Neural cell (in vitro differentiated cells): ENCODE results near the gene CLEC19A. TPM values are rescaled to one million over a fixed set of nuclear protein-coding genes. Genes with fewer than 3 reads are reported as not detected.

Experiments used
- H2AFZ ChIP-seq: fragments of 200-600, 300-800 bp; sonication (generic), shearing (Covaris generic); 2 replicates; pipeline ENCODE4 v1.6.0; 2014; ENCODE audit warnings: low read depth, mild to moderate bottlenecking, antibody characterized with exemption, low read length, moderate library complexity
- H3F3A ChIP-seq: fragments of 200-600 bp; shearing (Covaris generic); 2 replicates; pipeline ENCODE4 v1.6.1; 2016; ENCODE audit warnings: mild to moderate bottlenecking, moderate library complexity, mixed read lengths, antibody characterized with exemption, low read length; ENCODE audit not compliant: insufficient read depth, poor library complexity, severe bottlenecking
- H3K27ac ChIP-seq: fragments of 200-600, 300-800 bp; sonication (generic), shearing (Covaris generic); 2 replicates; pipeline ENCODE4 v1.5.1; 2014; ENCODE audit warnings: mild to moderate bottlenecking, low read length, moderate library complexity
- H3K27me3 ChIP-seq: fragments of 300-800, 200-600 bp; sonication (generic), shearing (Covaris generic); 2 replicates; pipeline ENCODE4 v1.6.0; 2014; ENCODE audit warnings: mild to moderate bottlenecking, low read depth, low read length, moderate library complexity; ENCODE audit not compliant: insufficient read depth
- H3K36me3 ChIP-seq: fragments of 300-800, 200-600 bp; sonication (generic), shearing (Covaris generic); 2 replicates; pipeline ENCODE4 v1.5.1; 2014; ENCODE audit warnings: mild to moderate bottlenecking, antibody characterized with exemption, low read length, moderate library complexity; ENCODE audit not compliant: insufficient read depth
- H3K4me2 ChIP-seq: fragments of 300-800, 200-600 bp; sonication (generic), shearing (Covaris generic); 2 replicates; pipeline ENCODE4 v1.6.0; 2014; ENCODE audit warnings: mild to moderate bottlenecking, low read length
- H3K4me3 ChIP-seq: fragments of 300-800, 200-600 bp; sonication (generic), shearing (Covaris generic); 2 replicates; pipeline ENCODE4 v1.5.1; 2014; ENCODE audit warnings: mild to moderate bottlenecking, low read length, moderate library complexity
- H3K79me2 ChIP-seq: fragments of 200-600 bp; shearing (Covaris generic); replicated peaks from 2 replicates; pipeline ENCODE4 v1.6.0; 2014; ENCODE audit warnings: mild to moderate bottlenecking, low read length, moderate library complexity; ENCODE audit not compliant: insufficient read depth
- H3K9ac ChIP-seq: fragments of 300-800, 200-600 bp; sonication (generic), shearing (Covaris generic); 2 replicates; pipeline ENCODE4 v1.6.1; 2016; ENCODE audit warnings: mild to moderate bottlenecking, low read length, mixed read lengths
- H3K9me2 ChIP-seq: fragments of 200-600 bp; shearing (Covaris generic); 2 replicates; pipeline ENCODE4 v1.6.1; 2016; ENCODE audit warnings: mild to moderate bottlenecking, low read length, mixed read lengths; ENCODE audit not compliant: insufficient read depth
- H3K9me3 ChIP-seq: fragments of 200-600, 300-800 bp; sonication (generic), shearing (Covaris generic); 2 replicates; pipeline ENCODE4 v1.6.1; 2016; ENCODE audit warnings: mild to moderate bottlenecking, mixed run types, low read length, moderate library complexity, mixed read lengths
- H4K20me1 ChIP-seq: fragments of 200-600 bp; shearing (Covaris generic); 2 replicates; pipeline ENCODE4 v1.6.1; 2016; ENCODE audit warnings: mild to moderate bottlenecking, mixed run types; ENCODE audit not compliant: insufficient read depth
- EP300 ChIP-seq: fragments of 450-650 bp; conservative IDR thresholded peaks from 2 replicates; pipeline ENCODE4 v1.6.1; 2014; ENCODE audit warnings: antibody characterized with exemption, mild to moderate bottlenecking, moderate library complexity; ENCODE audit not compliant: poor library complexity, severe bottlenecking
- EZH2 ChIP-seq: fragments of 200-600, 300-800 bp; shearing (Covaris generic), sonication (generic); IDR thresholded peaks from 2 replicates; pipeline ENCODE4 v1.6.1; 2014; ENCODE audit warnings: antibody characterized with exemption, low read length, borderline replicate concordance, mild to moderate bottlenecking; ENCODE audit not compliant: insufficient read depth, poor library complexity, severe bottlenecking
- MXI1 ChIP-seq: fragments of 450-650 bp; conservative IDR thresholded peaks from 2 replicates; pipeline ENCODE4 v1.6.1; 2014; ENCODE audit warnings: antibody characterized with exemption, mild to moderate bottlenecking; ENCODE audit not compliant: poor library complexity, severe bottlenecking
- POLR2AphosphoS5 ChIP-seq: IDR thresholded peaks from 2 replicates; pipeline ENCODE4 v1.6.1; 2012
- RAD21 ChIP-seq: fragments of 450-650 bp; conservative IDR thresholded peaks from 2 replicates; pipeline ENCODE4 v1.6.1; 2014; ENCODE audit warnings: antibody characterized with exemption, mild to moderate bottlenecking, moderate library complexity
- REST ChIP-seq: IDR thresholded peaks from 2 replicates; pipeline ENCODE4 v1.6.1; 2012; ENCODE audit warnings: borderline replicate concordance
- SMC3 ChIP-seq: fragments of 450-650 bp; conservative IDR thresholded peaks from 2 replicates; pipeline ENCODE4 v1.6.1; 2014; ENCODE audit warnings: antibody characterized with exemption, mild to moderate bottlenecking, moderate library complexity; ENCODE audit not compliant: poor library complexity
- TAF1 ChIP-seq: IDR thresholded peaks from 2 replicates; pipeline ENCODE4 v1.6.1; 2012; ENCODE audit warnings: low read depth
- polyA plus RNA-seq: library from polyadenylated mRNA; depleted of rRNA; stranded (reverse); fragments of >200 nt; gene quantifications from 2 replicates; pipeline ENCODE4 v1.2.3, GENCODE V29; 2014
- TF ChIP-seq, protein P1 (sequence below): fragments of 450-650 bp; IDR thresholded peaks from 2 replicates; pipeline ENCODE4 v1.5.1; 2014; ENCODE audit warnings: antibody characterized with exemption, mild to moderate bottlenecking, moderate library complexity; ENCODE audit not compliant: poor library complexity, severe bottlenecking

Gene CLEC19A
- polyA plus RNA-seq, 1 donor from 2014 or later = not detected

DNA sequence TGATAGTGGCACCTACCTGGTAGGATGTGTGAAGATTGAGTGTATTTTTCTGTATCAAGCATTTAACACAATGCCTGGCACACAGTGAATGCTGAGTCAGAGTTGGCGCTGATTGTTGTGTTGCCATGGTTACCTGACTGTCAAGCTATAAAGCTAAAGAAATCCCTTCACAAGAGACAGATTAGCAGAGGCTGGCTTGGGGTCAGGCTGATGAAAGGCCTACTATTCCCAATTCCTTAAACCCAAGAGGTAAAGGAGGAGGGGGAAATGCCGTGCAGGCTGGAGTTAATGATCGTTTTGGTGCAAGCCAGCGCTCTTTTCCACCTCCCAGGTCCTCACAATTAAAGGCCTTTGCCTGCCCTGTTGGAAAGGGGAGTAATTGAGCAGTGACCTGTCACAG is 5.9 kb downstream of the CLEC19A start:
- TF ChIP-seq SMC3 = no peak
- TF ChIP-seq EZH2 = no peak
- TF ChIP-seq EP300 = no peak
- TF ChIP-seq TAF1 = no peak
- TF ChIP-seq POLR2AphosphoS5 = no peak
- no peak for TF ChIP-seq REST
- no peak for TF ChIP-seq RAD21
- TF ChIP-seq, protein P1, sequence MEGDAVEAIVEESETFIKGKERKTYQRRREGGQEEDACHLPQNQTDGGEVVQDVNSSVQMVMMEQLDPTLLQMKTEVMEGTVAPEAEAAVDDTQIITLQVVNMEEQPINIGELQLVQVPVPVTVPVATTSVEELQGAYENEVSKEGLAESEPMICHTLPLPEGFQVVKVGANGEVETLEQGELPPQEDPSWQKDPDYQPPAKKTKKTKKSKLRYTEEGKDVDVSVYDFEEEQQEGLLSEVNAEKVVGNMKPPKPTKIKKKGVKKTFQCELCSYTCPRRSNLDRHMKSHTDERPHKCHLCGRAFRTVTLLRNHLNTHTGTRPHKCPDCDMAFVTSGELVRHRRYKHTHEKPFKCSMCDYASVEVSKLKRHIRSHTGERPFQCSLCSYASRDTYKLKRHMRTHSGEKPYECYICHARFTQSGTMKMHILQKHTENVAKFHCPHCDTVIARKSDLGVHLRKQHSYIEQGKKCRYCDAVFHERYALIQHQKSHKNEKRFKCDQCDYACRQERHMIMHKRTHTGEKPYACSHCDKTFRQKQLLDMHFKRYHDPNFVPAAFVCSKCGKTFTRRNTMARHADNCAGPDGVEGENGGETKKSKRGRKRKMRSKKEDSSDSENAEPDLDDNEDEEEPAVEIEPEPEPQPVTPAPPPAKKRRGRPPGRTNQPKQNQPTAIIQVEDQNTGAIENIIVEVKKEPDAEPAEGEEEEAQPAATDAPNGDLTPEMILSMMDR = no peak
- no peak overlapping the region for H3K27ac ChIP-seq
- H3K27me3 ChIP-seq = no peaks in the 10 kb centered on the region
- H3K9me2 ChIP-seq = no peaks in the 10 kb centered on the region
- H3K4me3 ChIP-seq = no peak overlapping the region
- H3K36me3 ChIP-seq = no peaks in the 10 kb centered on the region
- no peak overlapping the region for H2AFZ ChIP-seq
- H3F3A ChIP-seq = no peaks in the 10 kb centered on the region
- H3K9ac ChIP-seq = peak overlapping the region; percentile 17
- no peaks in the 10 kb centered on the region for H3K79me2 ChIP-seq
- H3K4me2 ChIP-seq = no peak overlapping the region
- no peaks in the 10 kb centered on the region for H4K20me1 ChIP-seq
- no peaks in the 10 kb centered on the region for H3K9me3 ChIP-seq

DNA sequence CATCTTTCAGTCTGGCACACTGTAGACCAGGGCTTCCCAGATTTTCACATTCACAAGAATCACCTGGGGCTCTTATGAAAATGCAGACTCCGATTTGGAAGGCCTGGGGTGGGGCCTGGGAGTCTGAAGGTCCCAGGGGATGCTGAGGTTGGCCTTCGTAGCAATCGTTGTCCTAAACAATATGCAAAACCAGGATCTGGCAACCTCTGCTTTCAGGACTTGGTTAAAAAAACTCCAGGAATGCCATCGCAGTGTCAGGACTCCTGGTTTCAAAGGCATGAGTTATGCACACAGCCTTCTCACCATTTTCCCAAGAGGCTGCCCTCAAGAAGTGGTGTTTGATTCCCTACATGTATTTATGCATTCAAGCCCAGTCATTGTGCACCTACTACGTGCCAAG is 6.7 kb downstream of the CLEC19A start:
- TF ChIP-seq POLR2AphosphoS5 (no peak), REST (no peak), EZH2 (no peak), RAD21 (no peak), TAF1 (no peak), MXI1 (no peak), EP300 (no peak), SMC3 (no peak)
- TF ChIP-seq, protein P1 = no peak
- H3K36me3 ChIP-seq = no peaks in the 10 kb centered on the region
- H3K79me2 ChIP-seq = no peaks in the 10 kb centered on the region
- no peaks in the 10 kb centered on the region for H4K20me1 ChIP-seq
- H3K9me3 ChIP-seq = no peaks in the 10 kb centered on the region
- no peaks in the 10 kb centered on the region for H3K27me3 ChIP-seq
- H3K9me2 ChIP-seq = no peaks in the 10 kb centered on the region
- no peak overlapping the region for H3K27ac ChIP-seq
- H3K9ac ChIP-seq = no peak overlapping the region
- no peaks in the 10 kb centered on the region for H3F3A ChIP-seq
- no peak overlapping the region for H2AFZ ChIP-seq
- no peak overlapping the region for H3K4me3 ChIP-seq
- H3K4me2 ChIP-seq = no peak overlapping the region
